ENCODE results near the gene KCND3. TPM values are rescaled to one million over a fixed set of nuclear protein-coding genes. Genes with fewer than 3 reads are reported as not detected.
A peak's percentile ranks its signal among the peaks of the same experiment; 100 is the strongest.
"Not testable (repeated sequence)": the region's sequence is repeated elsewhere in the genome, so short reads cannot be mapped to it uniquely, and the experiment has no call there.

KCND3 gene
- total RNA-seq, 2 experiments from 2014 or later = not detected

DNA sequence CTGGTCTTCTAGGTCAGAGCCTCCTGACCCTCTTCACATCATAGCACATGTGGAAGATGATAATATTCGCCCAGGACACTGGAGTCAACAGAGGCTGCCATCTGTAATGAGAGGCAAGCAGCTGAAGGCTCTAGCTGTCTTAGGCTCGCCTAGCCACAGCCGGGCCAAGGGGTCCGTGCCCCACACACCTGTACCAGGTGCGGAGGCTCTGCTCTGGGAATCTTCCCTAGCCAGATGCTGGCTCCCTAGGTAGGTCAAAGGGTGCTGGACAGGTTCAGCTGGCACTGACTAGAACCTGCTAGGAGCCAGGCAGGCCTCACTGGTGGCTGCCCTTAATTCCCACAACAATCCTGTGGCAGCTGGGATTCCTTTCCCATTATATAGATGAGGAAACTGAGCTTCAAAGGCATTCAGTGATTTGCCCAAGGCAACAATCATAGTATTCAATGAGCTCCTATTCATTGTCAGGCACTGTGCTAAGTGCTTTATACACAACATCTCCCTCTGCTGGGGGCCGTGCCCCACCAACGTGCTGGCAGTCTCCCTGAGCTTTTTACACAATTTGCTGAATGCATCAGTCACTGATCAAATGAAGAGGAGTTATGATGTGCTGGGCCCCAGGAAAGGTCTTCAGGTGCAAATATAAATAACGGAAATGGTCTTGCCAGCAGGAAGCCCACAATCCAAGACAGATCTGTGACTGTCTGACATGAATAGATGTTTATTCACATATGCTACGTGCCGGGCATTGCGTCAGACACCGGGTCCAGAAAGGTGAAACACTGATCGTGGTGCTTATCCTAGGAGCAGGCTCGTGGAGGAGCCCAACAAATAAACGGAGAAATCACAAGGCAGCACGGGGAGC is 175.8 kb downstream of the KCND3 start:
- Mint-ChIP-seq H3K4me3 (no peak overlapping the region), H3K27ac (no peak overlapping the region), H3K27me3 (peaks cover 2% of the 10 kb centered on the region), H3K36me3 (ENCODE audit: low read depth) (no peaks in the 10 kb centered on the region), H3K9me3 (ENCODE audit: low read depth) (no peaks in the 10 kb centered on the region), H3K4me1 (no peaks in the 10 kb centered on the region)
- DNase-seq = peak; percentile 11
- no peak for ATAC-seq
- ChIA-PET POLR2A (no interaction called here), CTCF (interaction anchor here (0.7 to 1.2 kb wide), 2 partner anchors 10 to 29 kb away, joined by 3 read pairs; no protein-coding TSS in a partner anchor)
- intact Hi-C loops (cut with DNase I, micrococcal nuclease) = no loop called here

DNA sequence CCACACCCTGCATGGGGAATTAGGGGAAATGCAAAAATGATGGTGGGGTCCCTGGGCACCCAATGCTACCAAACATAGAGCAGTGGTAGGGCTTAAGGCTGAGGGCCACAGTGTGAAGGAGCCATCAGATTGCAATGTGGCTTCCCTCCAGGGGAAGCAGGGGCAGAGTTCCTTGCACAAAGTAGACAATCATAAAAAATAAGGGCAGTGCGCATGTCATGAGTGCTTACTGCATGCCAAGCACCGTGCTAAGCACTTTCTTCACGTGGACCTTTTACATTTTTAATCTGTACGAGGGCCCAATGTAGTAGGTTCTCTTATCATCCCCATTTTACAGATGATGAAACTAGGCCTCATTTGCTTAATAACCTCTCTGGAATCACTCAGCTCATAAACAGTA is 177.2 kb downstream of the KCND3 start:
- no peak overlapping the region for H3K4me3 Mint-ChIP-seq
- intact Hi-C loops (cut with DNase I, micrococcal nuclease) = no loop called here
- ChIA-PET POLR2A (no interaction called here), CTCF (no interaction called here)
- H3K27ac Mint-ChIP-seq = no peak overlapping the region
- ATAC-seq (no peak), DNase-seq (no peak)
- H3K27me3 Mint-ChIP-seq = no peaks in the 10 kb centered on the region
- no peaks in the 10 kb centered on the region for H3K9me3 Mint-ChIP-seq (ENCODE audit: low read depth)
- H3K36me3 Mint-ChIP-seq (ENCODE audit: low read depth) = no peaks in the 10 kb centered on the region
- no peaks in the 10 kb centered on the region for H3K4me1 Mint-ChIP-seq

DNA sequence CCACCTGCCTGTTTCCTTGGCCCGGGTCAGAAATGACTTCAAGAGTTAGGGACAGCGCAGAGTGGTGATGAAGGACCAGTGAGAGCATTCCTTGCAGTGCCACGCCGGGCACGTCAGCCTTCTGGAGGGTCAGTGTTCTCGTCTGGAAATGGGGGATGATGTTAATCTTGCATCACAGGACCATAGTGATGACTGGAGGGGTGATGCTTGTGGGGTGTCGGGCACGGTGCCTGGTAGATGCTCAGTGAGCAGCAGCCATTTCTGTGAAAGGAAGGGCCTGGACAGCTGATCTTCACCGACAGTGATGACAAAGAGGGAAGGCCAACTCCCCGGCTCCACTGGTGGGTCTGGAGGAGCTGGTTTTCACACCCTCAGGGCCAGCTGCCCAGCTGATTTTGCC is 177.6 kb downstream of the KCND3 start:
- ChIA-PET POLR2A (no interaction called here), CTCF (no interaction called here)
- H3K27ac Mint-ChIP-seq = no peak overlapping the region
- H3K27me3 Mint-ChIP-seq = no peaks in the 10 kb centered on the region
- H3K4me1 Mint-ChIP-seq = no peaks in the 10 kb centered on the region
- ATAC-seq (no peak), DNase-seq (no peak)
- H3K4me3 Mint-ChIP-seq = no peak overlapping the region
- no peaks in the 10 kb centered on the region for H3K9me3 Mint-ChIP-seq (ENCODE audit: low read depth)
- intact Hi-C loops (cut with DNase I, micrococcal nuclease) = no loop called here
- H3K36me3 Mint-ChIP-seq (ENCODE audit: low read depth) = no peaks in the 10 kb centered on the region

DNA sequence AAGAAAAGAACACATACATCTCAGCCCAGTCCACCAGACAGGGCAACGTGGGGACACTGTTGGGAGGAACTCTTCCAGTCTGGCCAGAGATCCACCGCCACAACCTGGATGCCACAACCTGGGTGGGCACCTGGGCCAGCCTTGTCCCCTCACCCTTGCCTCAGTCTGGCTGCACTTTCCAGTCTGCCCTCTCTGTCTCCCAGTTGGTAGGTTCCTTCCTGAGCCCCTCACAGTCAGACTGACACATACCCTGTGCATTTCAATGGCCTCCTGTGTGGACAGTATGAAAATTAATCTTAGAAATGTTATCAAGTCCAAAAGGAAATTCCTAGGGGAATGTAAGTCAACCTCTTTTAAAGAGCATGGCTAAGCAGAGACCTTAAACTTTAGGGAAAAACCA is 184.2 kb downstream of the KCND3 start:
- Mint-ChIP-seq H3K4me1 (no peaks in the 10 kb centered on the region), H3K4me3 (no peak overlapping the region), H3K9me3 (ENCODE audit: low read depth) (no peaks in the 10 kb centered on the region), H3K27me3 (no peaks in the 10 kb centered on the region), H3K36me3 (ENCODE audit: low read depth) (no peaks in the 10 kb centered on the region), H3K27ac (no peak overlapping the region)
- ChIA-PET CTCF (no interaction called here), POLR2A (no interaction called here)
- intact Hi-C loops (cut with DNase I, micrococcal nuclease) = no loop called here
- no peak for ATAC-seq
- DNase-seq = no peak

DNA sequence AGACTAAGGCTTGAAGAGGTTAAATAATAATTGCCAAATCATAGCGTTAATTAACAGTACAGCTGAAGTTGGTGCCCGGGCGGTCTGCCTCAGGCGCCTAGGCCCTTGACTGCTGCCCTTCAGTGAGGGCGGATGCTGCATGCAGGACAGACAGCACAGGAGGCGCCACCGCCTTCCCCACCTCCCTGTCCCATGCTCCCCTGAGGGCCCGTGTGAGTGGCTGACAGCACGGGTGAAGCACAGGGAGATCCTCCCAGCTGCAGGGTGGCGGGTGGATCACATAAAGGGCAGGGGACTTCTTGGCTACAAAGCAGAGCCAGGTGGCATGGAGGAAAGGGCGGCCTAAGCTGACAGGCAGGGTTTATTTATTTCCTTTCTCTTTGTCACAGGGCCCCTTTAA is 184.7 kb downstream of the KCND3 start:
- Mint-ChIP-seq H3K27me3 (no peaks in the 10 kb centered on the region), H3K4me3 (no peak overlapping the region), H3K27ac (no peak overlapping the region), H3K9me3 (ENCODE audit: low read depth) (no peaks in the 10 kb centered on the region), H3K36me3 (ENCODE audit: low read depth) (no peaks in the 10 kb centered on the region), H3K4me1 (no peaks in the 10 kb centered on the region)
- ChIA-PET POLR2A (no interaction called here), CTCF (interaction anchor here (0.6 kb wide), 1 partner anchor 82 kb away, joined by 3 read pairs; no protein-coding TSS in a partner anchor)
- no peak for DNase-seq
- ATAC-seq = no peak
- intact Hi-C loops (cut with DNase I, micrococcal nuclease) = no loop called here

DNA sequence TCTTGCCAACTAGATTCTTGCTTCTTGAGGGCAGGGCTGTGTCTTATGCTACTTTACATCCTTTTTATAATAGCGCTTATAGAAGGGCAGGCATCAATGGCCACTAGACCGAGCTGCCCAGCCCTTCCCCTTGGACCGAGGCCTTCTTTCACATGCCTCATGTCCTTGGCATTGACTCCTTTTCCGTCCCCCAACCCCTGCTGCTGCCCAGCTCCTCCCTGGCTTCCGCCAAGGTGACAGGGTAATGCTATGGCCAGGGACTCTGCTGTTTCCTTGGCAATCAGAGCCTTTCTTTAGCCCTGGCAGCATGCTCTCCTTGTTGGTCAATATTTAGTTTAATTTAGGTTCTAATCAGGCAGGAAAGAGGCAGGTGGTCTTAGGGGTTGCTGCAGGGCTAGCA is 185.5 kb downstream of the KCND3 start:
- intact Hi-C loops (cut with DNase I, micrococcal nuclease) = no loop called here

DNA sequence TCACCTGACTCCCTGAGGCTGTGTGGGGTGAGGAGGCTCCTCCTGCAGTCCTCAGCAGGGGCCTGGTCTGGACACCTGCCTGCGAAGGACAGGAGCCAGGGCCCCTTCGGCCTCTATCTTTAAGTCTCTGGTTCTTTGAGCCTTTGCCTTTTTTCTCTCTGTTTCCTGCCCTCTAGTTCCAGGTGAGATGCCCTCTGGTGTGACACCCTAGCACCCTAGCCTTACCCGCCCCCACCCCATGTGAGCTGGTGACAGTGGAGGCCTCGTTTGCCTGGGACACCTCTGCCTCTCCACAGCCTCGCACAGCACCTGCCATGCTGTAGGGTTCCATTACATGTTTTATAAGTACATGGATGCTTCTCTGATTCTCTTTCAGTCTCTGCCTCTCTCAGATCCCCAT is 186.5 kb downstream of the KCND3 start:
- no peaks in the 10 kb centered on the region for H3K9me3 Mint-ChIP-seq (ENCODE audit: low read depth)
- CTCF ChIA-PET = interaction anchor here (0.6 to 1.4 kb wide), 3 partner anchors 10 to 260 kb away, joined by 3 to 4 read pairs (median 3); no protein-coding TSS in a partner anchor
- intact Hi-C loops (cut with DNase I, micrococcal nuclease) = no loop called here

More for the DNA sequence above, 185.5 kb downstream of the KCND3 start:
- Mint-ChIP-seq H3K4me1 (no peaks in the 10 kb centered on the region), H3K36me3 (ENCODE audit: low read depth) (no peaks in the 10 kb centered on the region), H3K27me3 (peaks cover 2% of the 10 kb centered on the region), H3K27ac (no peak overlapping the region), H3K9me3 (ENCODE audit: low read depth) (no peaks in the 10 kb centered on the region), H3K4me3 (no peak overlapping the region)
- CTCF ChIA-PET = interaction anchor here (1.4 kb wide), 1 partner anchor 9 kb away, joined by 3 read pairs; no protein-coding TSS in a partner anchor
- POLR2A ChIA-PET = no interaction called here
- ATAC-seq = no peak
- no peak for DNase-seq

DNA sequence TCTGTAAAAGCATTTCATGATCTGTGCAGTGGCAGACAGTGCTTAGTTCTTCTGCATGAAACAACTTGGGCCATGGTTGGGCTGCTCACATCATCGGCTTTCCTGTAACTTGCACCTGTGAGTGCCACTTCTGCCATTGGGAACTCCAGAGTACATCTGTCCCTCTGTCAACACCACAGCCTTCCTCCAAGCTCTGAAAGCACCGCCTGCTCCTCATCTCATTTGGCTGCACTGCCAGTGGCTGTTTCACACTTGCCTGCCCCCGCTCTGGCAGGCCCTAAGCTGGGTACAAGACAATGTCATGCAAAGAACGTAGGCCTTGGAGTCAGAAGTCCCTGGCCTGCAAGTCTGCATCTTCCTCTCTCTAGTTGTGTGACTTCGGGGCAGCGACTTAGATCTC is 187.4 kb downstream of the KCND3 start:
- no peaks in the 10 kb centered on the region for H3K4me1 Mint-ChIP-seq
- CTCF ChIA-PET = interaction anchor here (0.8 kb wide), 1 partner anchor 97 kb away, joined by 3 read pairs; no protein-coding TSS in a partner anchor
- POLR2A ChIA-PET = no interaction called here
- H3K4me3 Mint-ChIP-seq = no peak overlapping the region
- intact Hi-C loops (cut with DNase I, micrococcal nuclease) = no loop called here
- peaks cover 2% of the 10 kb centered on the region for H3K27me3 Mint-ChIP-seq
- no peaks in the 10 kb centered on the region for H3K9me3 Mint-ChIP-seq (ENCODE audit: low read depth)
- no peak overlapping the region for H3K27ac Mint-ChIP-seq
- ATAC-seq (no peak), DNase-seq (no peak)
- H3K36me3 Mint-ChIP-seq (ENCODE audit: low read depth) = no peaks in the 10 kb centered on the region

More for the DNA sequence above, 186.5 kb downstream of the KCND3 start:
- POLR2A ChIA-PET = no interaction called here
- no peaks in the 10 kb centered on the region for H3K36me3 Mint-ChIP-seq (ENCODE audit: low read depth)
- ATAC-seq = no peak
- no peak for DNase-seq
- no peak overlapping the region for H3K27ac Mint-ChIP-seq
- no peak overlapping the region for H3K4me3 Mint-ChIP-seq
- H3K4me1 Mint-ChIP-seq = no peaks in the 10 kb centered on the region
- H3K27me3 Mint-ChIP-seq = peaks cover 2% of the 10 kb centered on the region

DNA sequence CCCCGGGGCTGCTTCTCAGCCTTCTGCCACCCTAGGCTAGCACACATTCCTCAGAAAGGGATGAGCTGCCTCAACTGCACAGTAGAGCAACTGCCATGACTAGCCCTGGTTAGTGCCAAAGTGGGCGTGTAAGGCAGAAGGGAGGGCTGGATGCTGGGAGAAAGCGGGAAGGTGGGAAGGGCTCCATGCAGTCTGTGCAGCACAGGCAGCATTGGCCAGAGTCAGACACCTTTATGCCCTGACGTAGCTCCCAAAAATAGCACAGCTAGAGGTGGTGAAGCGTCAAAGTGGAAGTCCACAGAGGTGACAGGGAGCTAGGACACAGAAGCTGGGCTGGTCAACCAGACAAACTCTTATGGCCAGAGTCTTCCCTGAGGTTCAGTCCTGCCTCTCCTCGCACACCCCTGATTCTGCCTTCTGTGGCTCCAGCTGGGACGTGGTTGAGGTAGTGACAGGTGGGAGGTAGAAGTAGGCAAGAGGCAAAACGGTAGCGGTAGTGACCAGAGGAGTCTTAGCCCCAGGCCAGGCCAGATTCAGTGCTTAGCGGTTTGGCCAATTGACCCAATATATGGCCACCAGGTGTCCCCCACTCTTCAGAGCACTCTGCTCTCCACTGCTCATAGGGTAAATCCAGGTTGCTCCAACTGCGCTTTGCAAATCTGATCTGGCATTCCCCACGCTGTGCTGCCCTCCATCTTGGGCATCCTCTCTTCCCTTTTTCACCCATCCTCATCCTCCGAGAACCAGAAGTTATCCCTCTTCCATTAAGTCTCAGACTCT is 188.2 kb downstream of the KCND3 start:
- no peak for ATAC-seq
- Mint-ChIP-seq H3K27me3 (peaks cover 2% of the 10 kb centered on the region), H3K4me1 (no peaks in the 10 kb centered on the region), H3K36me3 (ENCODE audit: low read depth) (no peaks in the 10 kb centered on the region), H3K4me3 (no peak overlapping the region), H3K27ac (no peak overlapping the region), H3K9me3 (ENCODE audit: low read depth) (no peaks in the 10 kb centered on the region)
- ChIA-PET POLR2A (no interaction called here), CTCF (interaction anchor here (0.6 kb wide), 1 partner anchor 43 kb away, joined by 3 read pairs; no protein-coding TSS in a partner anchor)
- no peak for DNase-seq
- intact Hi-C loops (cut with DNase I, micrococcal nuclease) = no loop called here

DNA sequence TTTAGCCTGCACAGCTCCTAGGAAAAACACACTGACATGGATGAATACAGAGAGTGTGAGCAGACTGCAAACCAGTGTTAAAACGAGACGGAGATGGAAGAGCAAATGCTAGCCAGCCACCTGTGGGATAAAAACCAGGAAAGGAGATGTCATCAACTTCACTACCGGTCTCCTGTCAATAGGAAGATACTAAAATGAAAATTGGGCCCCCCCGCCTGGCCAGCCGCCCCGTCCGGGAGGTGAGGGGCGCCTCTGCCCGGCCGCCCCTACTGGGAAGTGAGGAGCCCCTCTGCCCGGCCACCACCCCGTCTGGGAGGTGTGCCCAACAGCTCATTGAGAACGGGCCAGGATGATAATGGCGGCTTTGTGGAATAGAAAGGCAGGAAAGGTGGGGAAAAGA is 189.7 kb downstream of the KCND3 start:
- DNase-seq; H3K36me3 Mint-ChIP-seq (ENCODE audit: low read depth); H3K27ac Mint-ChIP-seq; ATAC-seq; intact Hi-C loops (cut with DNase I, micrococcal nuclease); H3K27me3 Mint-ChIP-seq; H3K4me1 Mint-ChIP-seq; H3K4me3 Mint-ChIP-seq; POLR2A ChIA-PET; H3K9me3 Mint-ChIP-seq (ENCODE audit: low read depth); CTCF ChIA-PET: not testable (repeated sequence)

DNA sequence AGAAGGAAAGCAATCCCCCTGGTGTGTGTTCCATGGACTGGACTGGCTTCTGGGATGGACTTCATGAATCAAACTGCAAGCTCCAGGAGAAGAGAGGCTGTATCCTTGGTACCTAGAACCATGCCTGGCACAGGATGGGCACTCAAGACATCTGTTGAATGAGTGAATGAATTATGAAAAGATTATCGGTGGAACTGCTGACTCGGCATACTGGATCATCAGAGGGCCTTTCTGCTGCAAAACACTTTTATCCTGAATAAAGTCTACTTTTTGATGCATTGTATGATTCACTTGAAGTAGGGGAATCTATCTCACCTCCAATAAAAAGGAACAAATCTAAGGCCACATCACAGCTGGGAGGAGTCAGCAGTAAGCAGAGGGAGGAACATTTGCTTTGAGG is 190.9 kb downstream of the KCND3 start:
- Mint-ChIP-seq H3K4me3 (no peak overlapping the region), H3K36me3 (ENCODE audit: low read depth) (no peaks in the 10 kb centered on the region), H3K9me3 (ENCODE audit: low read depth) (no peaks in the 10 kb centered on the region), H3K4me1 (no peaks in the 10 kb centered on the region), H3K27me3 (peaks cover 3% of the 10 kb centered on the region), H3K27ac (no peak overlapping the region)
- intact Hi-C loops (cut with DNase I, micrococcal nuclease) = no loop called here
- DNase-seq = no peak
- CTCF ChIA-PET = interaction anchor here (0.6 kb wide), 2 partner anchors 25 to 510 kb away, joined by 3 read pairs; no protein-coding TSS in a partner anchor
- POLR2A ChIA-PET = no interaction called here
- no peak for ATAC-seq
